GM19397 (cell line): ENCODE data around the gene BLOC1S4.
"Not testable (repeated sequence)": the region's sequence is repeated elsewhere in the genome, so short reads cannot be mapped to it uniquely, and the experiment has no call there.

Source experiments
- ATAC-seq: cut with Tn5 transposase; IDR thresholded peaks from one replicate; pipeline ENCODE4 v1.9.1; 2021; ENCODE audit warnings: mild to moderate bottlenecking, moderate library complexity; ENCODE audit not compliant: unreplicated experiment

BLOC1S4 gene

GRCh38 chr4:6716018-6716911 is at the start of gene BLOC1S4:
TSS of gene BLOC1S4 (plus strand) at chr4:6716174. CDS start at chr4:6716210, 36 bp downstream.
- peak; percentile 88 for ATAC-seq

- no peak for ATAC-seq
Observed at GRCh38 chr4:6668391-6668790, 47.6 kb upstream of the BLOC1S4 start.

- ATAC-seq: no peak
Observed at GRCh38 chr4:6671648-6672047, 44.3 kb upstream of the BLOC1S4 start.

- no peak for ATAC-seq
Observed at GRCh38 chr4:6672131-6672530, 43.8 kb upstream of the BLOC1S4 start.

GRCh38 chr4:6672541-6673190 is 43.3 kb upstream of the BLOC1S4 start:
- not testable (repeated sequence) for ATAC-seq

- not testable (repeated sequence) for ATAC-seq
Observed at GRCh38 chr4:6673191-6673659, 42.7 kb upstream of the BLOC1S4 start.

- peak; percentile 77 for ATAC-seq
Observed at GRCh38 chr4:6673660-6674499, 42.1 kb upstream of the BLOC1S4 start.

- peak; percentile 34 for ATAC-seq
Observed at GRCh38 chr4:6674500-6675149, 41.3 kb upstream of the BLOC1S4 start.

GRCh38 chr4:6676722-6677558 is 39.0 kb upstream of the BLOC1S4 start:
- ATAC-seq: no peak

GRCh38 chr4:6680372-6681034 is 35.5 kb upstream of the BLOC1S4 start:
- ATAC-seq: no peak

GRCh38 chr4:6681191-6681590 is 34.8 kb upstream of the BLOC1S4 start:
- no peak for ATAC-seq

- no peak for ATAC-seq
Observed at GRCh38 chr4:6682862-6683590, 32.9 kb upstream of the BLOC1S4 start.

GRCh38 chr4:6684656-6685055 is 31.3 kb upstream of the BLOC1S4 start:
- ATAC-seq: no peak

GRCh38 chr4:6686104-6686787 is 29.7 kb upstream of the BLOC1S4 start:
- ATAC-seq: no peak

GRCh38 chr4:6687947-6688878 is 27.8 kb upstream of the BLOC1S4 start:
- no peak for ATAC-seq

- no peak for ATAC-seq
Observed at GRCh38 chr4:6688879-6689505, 27.0 kb upstream of the BLOC1S4 start.
